Measurements from ENCODE around the gene MAML2.

GRCh38 chr11:95999711-96000406 is 343.1 kb downstream of the MAML2 start:
- TF ChIP-seq ZNF253 (CRISPR knock-in tag; conservative IDR thresholded peaks at IDR 0.05): no peak
- TF ChIP-seq, protein P1, sequence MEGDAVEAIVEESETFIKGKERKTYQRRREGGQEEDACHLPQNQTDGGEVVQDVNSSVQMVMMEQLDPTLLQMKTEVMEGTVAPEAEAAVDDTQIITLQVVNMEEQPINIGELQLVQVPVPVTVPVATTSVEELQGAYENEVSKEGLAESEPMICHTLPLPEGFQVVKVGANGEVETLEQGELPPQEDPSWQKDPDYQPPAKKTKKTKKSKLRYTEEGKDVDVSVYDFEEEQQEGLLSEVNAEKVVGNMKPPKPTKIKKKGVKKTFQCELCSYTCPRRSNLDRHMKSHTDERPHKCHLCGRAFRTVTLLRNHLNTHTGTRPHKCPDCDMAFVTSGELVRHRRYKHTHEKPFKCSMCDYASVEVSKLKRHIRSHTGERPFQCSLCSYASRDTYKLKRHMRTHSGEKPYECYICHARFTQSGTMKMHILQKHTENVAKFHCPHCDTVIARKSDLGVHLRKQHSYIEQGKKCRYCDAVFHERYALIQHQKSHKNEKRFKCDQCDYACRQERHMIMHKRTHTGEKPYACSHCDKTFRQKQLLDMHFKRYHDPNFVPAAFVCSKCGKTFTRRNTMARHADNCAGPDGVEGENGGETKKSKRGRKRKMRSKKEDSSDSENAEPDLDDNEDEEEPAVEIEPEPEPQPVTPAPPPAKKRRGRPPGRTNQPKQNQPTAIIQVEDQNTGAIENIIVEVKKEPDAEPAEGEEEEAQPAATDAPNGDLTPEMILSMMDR (IDR thresholded peaks at IDR 0.05 in 2 of 3, conservative IDR thresholded peaks at IDR 0.05 in 1 of 3; ENCODE audit: insufficient read depth in 2 of 3, low read depth in 1 of 3, low read length in 3 of 3): no peak
- no peak for TF ChIP-seq AFF4 (CRISPR knock-in tag; IDR thresholded peaks at IDR 0.05)
- no peak for TF ChIP-seq KDM2B (CRISPR knock-in tag; IDR thresholded peaks at IDR 0.05)
- TF ChIP-seq, protein P2, sequence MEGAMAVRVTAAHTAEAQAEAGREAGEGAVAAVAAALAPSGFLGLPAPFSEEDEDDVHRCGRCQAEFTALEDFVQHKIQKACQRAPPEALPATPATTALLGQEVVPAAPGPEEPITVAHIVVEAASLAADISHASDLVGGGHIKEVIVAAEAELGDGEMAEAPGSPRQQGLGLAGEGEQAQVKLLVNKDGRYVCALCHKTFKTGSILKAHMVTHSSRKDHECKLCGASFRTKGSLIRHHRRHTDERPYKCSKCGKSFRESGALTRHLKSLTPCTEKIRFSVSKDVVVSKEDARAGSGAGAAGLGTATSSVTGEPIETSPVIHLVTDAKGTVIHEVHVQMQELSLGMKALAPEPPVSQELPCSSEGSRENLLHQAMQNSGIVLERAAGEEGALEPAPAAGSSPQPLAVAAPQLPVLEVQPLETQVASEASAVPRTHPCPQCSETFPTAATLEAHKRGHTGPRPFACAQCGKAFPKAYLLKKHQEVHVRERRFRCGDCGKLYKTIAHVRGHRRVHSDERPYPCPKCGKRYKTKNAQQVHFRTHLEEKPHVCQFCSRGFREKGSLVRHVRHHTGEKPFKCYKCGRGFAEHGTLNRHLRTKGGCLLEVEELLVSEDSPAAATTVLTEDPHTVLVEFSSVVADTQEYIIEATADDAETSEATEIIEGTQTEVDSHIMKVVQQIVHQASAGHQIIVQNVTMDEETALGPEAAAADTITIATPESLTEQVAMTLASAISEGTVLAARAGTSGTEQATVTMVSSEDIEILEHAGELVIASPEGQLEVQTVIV (CRISPR knock-in tag; IDR thresholded peaks at IDR 0.05; ENCODE audit: borderline replicate concordance): no peak
- TF ChIP-seq SP1 (CRISPR knock-in tag; IDR thresholded peaks at IDR 0.05): no peak
- no peak for TF ChIP-seq MXD1 (CRISPR knock-in tag; IDR thresholded peaks at IDR 0.05; ENCODE audit: borderline replicate concordance, poor library complexity, severe bottlenecking)
- TF ChIP-seq, protein P3, sequence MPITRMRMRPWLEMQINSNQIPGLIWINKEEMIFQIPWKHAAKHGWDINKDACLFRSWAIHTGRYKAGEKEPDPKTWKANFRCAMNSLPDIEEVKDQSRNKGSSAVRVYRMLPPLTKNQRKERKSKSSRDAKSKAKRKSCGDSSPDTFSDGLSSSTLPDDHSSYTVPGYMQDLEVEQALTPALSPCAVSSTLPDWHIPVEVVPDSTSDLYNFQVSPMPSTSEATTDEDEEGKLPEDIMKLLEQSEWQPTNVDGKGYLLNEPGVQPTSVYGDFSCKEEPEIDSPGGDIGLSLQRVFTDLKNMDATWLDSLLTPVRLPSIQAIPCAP (CRISPR knock-in tag; IDR thresholded peaks at IDR 0.05; ENCODE audit: borderline replicate concordance): no peak
- no peak for TF ChIP-seq THRA (IDR thresholded peaks at IDR 0.05)
- TF ChIP-seq JUND (IDR thresholded peaks at IDR 0.05; ENCODE audit: borderline replicate concordance, low read depth, low read length): no peak
- no peak for TF ChIP-seq JUND (tag; IDR thresholded peaks at IDR 0.05; ENCODE audit: borderline replicate concordance, low read depth, low read length)
- no peak for TF ChIP-seq EP300 (IDR thresholded peaks at IDR 0.05; ENCODE audit: low read length)
- no peak for TF ChIP-seq HCFC1 (IDR thresholded peaks at IDR 0.05; ENCODE audit: low read depth, low read length)
- TF ChIP-seq MAX (CRISPR knock-in tag; IDR thresholded peaks at IDR 0.05): no peak

All from K562 (cell line).